NCI-H2171 (cell line): ENCODE results near the gene PFDN4.
A peak's percentile ranks its signal among the peaks of the same experiment; 100 is the strongest.
"Not testable (repeated sequence)": the region's sequence is repeated elsewhere in the genome, so short reads cannot be mapped to it uniquely, and the experiment has no call there.

Experiments used
- DNase-seq: peaks from one replicate; lab custom pipeline; 2025; lab: John Stamatoyannopoulos, UW

PFDN4 gene

GRCh38 chr20:54223751-54224150 is 15.9 kb downstream of the PFDN4 start:
- DNase-seq = no peak

- not testable (repeated sequence) for DNase-seq
Observed at GRCh38 chr20:54224642-54225041, 16.8 kb downstream of the PFDN4 start.

DNA sequence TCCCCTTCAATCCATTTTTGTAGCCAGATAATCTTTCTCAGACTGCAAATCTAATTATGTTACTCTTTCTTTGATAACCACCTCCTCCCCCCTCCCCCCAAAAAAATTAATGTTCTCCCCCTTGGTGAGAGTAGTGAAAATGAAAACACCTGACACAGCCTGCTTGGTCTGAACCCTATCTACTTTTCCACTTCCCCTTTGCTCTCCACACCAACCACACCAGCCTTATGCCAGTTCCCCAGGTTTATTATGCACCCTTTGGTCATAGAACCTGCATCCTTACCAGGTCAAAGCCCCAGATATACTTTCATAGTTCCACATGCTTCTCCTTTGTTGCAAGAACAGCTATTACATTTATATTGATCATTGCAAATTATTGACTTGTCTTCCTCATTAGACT is 19.4 kb downstream of the PFDN4 start:
- no peak for DNase-seq

DNA sequence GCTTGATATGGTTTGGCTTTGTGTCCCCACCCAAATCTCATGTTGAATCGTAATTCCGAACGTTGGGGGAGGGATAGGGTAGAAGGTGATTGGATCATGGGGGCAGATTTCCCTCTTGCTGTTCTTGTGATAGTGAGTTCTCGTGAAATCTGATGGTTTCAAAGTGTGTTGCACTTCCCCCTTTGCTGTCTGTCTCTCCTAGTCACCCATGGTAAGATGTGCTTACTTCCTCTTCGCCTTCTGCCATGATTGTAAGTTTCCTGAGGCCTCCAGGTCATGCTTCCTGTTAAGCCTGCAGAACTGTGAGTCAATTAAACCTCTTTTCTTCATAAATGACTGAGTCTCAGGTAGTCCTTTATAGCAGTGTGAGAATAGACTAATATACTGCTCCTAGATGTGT is 19.9 kb downstream of the PFDN4 start:
- no peak for DNase-seq

- no peak for DNase-seq
Observed at GRCh38 chr20:54228841-54229240, 21.0 kb downstream of the PFDN4 start.

DNA sequence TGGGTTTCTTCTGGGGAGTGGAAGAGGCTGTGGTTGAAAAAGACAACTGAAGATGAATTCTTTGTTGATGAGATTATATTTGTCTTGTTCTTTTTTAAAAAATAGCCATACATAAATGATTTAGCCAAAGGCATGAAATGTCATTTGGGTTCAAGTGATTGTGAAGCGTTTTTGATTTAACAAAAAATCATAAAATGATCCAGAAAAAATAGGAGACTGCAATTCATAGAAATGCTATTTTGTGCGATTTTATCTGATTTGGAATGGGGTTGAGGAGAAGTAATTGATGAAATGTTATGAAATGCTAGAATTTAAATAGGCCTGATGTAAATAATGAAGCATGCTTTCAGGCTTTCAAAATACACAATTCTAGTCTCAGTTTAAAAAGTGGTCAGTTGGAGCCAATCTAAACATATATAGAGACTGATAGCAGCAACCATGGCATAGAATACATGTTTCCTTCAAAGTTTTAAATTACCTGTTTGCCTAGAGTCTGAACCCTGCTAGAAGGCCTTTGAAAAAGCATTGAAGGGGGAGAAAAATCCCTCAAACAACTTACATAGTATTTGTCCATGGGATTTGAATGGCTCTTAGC is 21.8 kb downstream of the PFDN4 start:
- DNase-seq = no peak

DNA sequence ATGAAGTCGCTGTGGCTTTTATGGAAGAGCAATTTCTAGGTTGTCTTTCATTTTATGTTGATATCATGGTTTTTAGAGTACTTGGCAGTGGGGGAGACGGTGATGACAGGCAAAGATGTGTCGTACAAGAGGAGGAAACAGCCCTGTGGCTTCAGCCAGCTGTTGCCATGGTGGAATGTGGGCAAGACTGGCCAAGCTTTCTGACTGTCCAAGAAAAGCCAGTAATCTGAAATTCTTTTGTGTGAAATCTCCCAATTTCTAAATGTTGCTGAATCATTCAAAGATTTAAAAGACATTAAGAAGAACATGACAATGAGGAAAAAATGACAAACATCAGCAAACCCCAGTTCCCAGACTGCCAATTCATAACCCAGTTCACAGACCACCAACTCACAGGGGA is 23.1 kb downstream of the PFDN4 start:
- no peak for DNase-seq

DNA sequence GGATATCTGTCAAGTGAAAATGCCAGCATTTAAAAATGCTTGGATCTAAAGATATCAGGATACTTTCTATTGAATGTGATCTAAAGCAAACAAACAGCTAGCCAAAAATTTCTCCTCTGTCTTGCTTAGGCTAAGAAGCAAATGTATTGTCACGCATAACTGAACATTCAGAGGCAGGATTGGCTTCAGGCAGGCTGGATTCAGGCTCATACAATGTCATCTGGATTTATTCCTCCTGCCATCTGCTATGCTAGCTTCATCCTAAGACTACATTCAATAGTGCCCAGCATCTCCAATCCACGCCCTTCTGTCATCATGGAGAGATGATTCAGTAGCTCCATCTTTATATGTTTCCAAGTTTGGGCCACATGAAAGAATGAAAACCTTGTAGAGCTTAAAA is 27.1 kb downstream of the PFDN4 start:
- DNase-seq = peak; percentile 51

DNA sequence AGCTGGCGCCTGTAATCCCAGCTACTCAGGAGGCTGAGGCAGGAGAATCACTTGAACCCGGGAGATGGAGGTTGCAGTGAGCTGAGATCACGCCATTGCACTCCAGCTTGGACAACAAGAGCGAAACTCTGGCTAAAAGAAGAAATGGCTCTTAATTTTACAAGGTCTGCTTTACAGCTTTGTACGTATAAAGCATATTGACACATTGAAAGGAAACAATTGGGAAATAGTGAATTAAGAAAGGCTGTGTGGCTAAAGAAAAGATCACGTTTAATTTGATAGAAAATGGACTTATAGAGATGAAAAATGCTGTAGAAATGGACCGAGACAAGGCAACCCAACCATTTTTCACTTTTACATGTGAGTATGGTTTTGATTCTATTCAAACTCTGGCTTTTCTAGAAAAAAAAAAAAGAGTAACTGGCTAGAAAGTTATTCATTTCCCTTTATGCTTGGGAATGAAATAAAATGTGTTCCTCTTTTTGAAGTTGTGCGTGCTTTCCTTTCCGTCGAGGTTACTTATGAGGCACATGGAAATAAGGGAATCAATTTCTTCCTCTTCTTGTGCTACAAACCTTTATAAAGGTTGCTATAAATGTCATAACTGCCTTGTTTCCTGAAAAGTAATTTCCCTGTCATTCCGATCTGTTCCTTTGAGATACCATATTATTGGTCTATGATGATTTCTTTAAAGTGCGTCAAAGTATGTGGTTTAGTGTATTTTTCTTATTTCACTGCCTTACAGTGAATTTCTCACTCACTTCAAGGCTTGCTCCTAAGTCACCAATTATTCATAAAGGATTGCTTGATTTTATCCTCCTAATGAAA is 29.4 kb downstream of the PFDN4 start:
- no peak for DNase-seq

GRCh38 chr20:54244113-54244512 is 36.2 kb downstream of the PFDN4 start:
- DNase-seq = no peak

DNA sequence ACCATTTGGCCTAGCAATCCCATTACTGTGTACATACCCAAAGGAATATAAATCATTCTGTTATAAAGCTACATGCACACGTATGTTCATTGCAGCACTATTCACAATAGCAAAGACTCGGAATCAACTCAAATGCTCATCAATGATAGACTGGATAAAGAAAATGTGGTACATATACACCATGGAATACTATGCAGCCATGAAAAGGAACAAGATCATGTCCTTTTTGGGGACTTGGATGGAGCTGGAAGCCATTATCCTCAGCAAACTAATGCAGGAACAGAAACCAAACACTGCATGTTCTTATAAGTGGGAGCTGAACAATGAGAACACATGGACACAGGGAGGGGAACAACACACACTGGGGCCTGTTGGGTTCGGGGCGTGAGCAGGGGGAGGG is 40.8 kb downstream of the PFDN4 start:
- DNase-seq = not testable (repeated sequence)

DNA sequence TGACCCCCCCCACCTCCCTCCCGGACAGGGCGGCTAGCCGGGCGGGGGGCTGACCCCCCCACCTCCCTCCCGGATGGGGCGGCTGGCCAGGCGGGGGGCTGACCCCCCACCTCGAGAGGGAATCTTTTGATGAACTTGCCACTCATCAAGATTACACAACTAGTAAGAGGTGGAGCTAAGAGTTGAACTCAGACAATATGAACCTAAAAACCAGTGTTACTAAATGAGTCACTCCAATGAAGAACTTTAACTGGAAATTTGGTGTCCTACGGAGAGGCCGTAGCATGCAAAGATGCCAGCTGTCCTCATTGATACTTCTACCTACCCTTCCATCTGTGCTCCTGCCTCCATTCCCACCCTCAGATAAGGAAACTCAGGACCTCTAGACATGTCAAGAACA is 42.8 kb downstream of the PFDN4 start:
- DNase-seq = peak; percentile 39

- DNase-seq = peak; percentile 74
Observed at GRCh38 chr20:54251096-54251495, 43.2 kb downstream of the PFDN4 start.

DNA sequence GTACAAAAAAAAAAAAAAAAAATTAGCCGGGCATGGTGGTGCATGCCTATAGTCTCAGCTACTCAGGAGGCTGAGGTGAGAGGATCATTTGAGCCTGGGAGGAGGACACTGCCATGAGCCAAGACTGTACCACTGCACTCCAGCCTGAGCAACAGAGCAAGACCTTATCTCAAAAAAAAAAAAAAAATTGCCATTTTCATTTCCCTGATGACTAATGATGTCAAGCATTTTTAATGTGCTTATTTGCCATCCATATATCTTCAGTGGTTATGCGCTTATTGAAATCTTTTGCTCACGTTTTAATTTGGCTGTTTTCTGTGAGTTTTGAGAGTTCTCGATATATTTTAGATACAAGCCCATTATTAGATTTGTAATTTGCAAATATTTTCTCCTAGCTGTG is 46.7 kb downstream of the PFDN4 start:
- DNase-seq = no peak

DNA sequence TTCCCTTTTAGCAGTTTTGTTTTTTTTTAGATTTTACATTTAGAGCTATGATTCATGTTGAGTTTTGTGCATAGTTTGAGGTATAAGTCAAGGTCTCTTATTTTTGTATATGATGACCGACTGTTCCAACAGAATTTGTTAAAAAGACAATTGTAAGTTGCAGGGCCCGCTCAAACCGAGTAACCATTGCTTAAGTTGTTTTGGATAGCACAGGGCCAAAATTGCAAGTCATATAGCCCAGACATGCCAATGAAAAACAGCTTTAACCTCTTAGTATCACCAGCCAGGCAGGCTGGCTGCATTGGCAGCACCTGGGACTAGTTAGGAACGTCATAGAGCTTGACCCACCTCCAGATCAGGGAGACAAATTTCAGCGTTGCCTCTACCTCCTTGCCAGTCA is 47.3 kb downstream of the PFDN4 start:
- DNase-seq = no peak

DNA sequence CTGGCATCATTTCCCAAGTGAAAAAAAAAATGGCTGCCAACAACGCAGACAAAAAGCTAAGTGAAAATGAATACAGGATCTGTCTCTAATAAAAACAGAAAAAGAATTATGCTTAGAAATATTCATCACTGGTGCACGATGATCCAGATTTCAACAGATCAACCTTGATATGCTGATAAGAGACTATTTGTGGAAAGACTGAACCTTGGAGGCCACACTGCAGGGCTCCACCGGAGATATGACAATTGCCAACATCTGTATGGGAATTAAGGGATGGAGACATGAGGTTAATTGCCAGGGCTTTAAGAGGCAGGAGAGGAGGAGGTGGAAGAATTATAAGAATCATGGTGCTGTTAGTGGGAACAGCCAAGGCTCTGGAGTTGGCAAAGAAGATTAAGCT is 48.3 kb downstream of the PFDN4 start:
- no peak for DNase-seq

GRCh38 chr20:54257071-54257816 is 49.4 kb downstream of the PFDN4 start:
- DNase-seq = no peak

GRCh38 chr20:54260116-54260515 is 52.2 kb downstream of the PFDN4 start:
- no peak for DNase-seq

DNA sequence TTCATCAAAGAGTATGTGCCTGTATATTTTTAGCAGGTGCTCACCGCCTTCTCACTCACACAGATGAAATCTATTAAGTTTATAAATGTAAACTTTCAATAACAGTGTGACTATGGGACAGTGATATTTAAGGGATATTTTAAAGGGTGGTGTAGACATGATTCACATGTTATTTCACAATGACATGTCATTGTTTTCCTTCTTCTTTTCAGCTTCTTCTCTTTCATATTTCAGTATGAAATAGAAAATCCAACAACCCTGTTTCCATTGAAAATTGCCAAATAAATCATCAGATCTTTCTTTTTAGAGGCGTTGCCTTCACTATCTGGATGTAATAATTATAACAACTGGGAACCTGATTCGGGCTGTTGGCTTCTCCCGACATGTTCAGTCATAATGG is 54.8 kb downstream of the PFDN4 start:
- DNase-seq = no peak

DNA sequence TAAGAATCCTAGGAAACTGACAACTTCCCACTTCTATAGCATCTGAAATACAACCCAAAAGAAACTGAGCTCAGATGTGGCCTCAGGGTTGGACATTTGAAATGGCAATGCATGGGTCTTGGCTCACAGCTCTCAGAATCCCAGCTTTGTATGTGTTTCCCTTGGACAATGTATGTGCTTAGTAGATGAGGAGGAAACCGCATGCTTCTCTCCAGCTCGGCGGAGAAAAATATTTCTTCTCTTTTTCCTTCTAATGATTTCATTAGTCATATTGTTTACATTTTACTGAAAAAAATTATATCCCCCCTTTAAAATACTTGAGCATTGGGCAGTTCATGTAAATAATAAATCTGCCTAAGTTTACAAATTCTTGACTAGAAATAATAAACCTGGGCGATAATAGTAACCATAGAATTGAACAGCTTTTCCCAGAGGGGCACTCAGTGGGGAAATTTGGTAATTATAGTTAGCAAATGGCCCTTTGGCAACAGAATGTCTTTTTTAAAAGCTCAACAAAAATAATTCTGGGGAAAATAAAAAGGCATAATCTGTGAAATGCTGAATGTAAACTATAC is 55.3 kb downstream of the PFDN4 start:
- DNase-seq = no peak

DNA sequence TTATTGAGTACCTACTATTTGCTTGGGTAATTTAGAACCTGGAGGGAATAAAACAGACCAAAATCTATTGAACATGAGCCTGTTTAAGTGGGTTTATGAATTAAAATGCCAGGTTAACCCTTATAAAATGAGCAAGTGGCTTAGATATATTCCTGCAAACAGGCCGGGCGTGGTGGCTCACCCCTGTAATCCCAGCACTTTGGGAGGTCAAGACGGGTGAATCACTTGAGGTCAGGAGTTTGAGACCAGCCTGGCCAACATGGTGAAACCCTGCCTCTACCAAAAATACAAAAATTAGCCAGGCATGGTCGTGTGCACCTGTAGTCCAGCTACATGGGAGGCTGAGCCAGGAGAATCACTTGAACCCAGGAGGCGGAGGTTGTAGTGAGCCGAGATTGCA is 57.9 kb downstream of the PFDN4 start:
- DNase-seq = not testable (repeated sequence)

GRCh38 chr20:54266844-54267243 is 59.0 kb downstream of the PFDN4 start:
- DNase-seq = no peak
